IMR-90 (cell line): Measurements from ENCODE around the gene CRACR2B. TPM values are rescaled to one million over a fixed set of nuclear protein-coding genes. Genes with fewer than 3 reads are reported as not detected.

ENCODE experiments used
- ATAC-seq: fragments of 200-7000 bp; cut with Tn5 transposase; 2 replicates; pipeline ENCODE4 v1.9.1; 2020; ENCODE audit warnings: low read depth, mild to moderate bottlenecking, moderate library complexity
- BruUV-seq: library from RNA; stranded (reverse); fragments of 400-500 nt; replicated peaks from 2 replicates; lab custom pipeline; 2021; lab: Mats Ljungman, UMichigan
- CTCF ChIA-PET: fragments of 300-600 bp; formaldehyde crosslinking; extraction: SDS; loops from one replicate; lab custom pipeline; 2021; ENCODE audit warnings: antibody characterized with exemption; lab: Yijun Ruan, JAX
- POLR2A ChIA-PET: fragments of 300-600 bp; sonication (Branson Sonifier 250); formaldehyde crosslinking; loops from one replicate; lab custom pipeline; 2022; ENCODE audit warnings: antibody characterized with exemption; ENCODE audit not compliant: unreplicated experiment; lab: Charles Lee
- DNase-seq: peaks from one replicate; pipeline ENCODE4 v3.0.0; 2013
- H2AFZ ChIP-seq: replicated peaks from 2 replicates; pipeline ENCODE3; 2013; ENCODE audit warnings: low read length, mild to moderate bottlenecking; ENCODE audit not compliant: poor library complexity
- H2AK5ac ChIP-seq: 2 replicates; pipeline ENCODE4 v1.6.1; 2013; ENCODE audit warnings: low read depth, low read length, inconsistent platforms
- H2AK9ac ChIP-seq: replicated peaks from 2 replicates; pipeline ENCODE3; 2013; ENCODE audit warnings: mild to moderate bottlenecking, low read depth, low read length, moderate library complexity; ENCODE audit not compliant: poor library complexity
- H2BK120ac ChIP-seq: 2 replicates; pipeline ENCODE4 v1.6.1; 2013; ENCODE audit warnings: low read depth, low read length, inconsistent platforms
- H2BK15ac ChIP-seq: 3 replicates; pipeline ENCODE4 v1.6.1; 2013; ENCODE audit warnings: low read depth, low read length, inconsistent platforms
- H2BK20ac ChIP-seq: 2 replicates; pipeline ENCODE4 v1.6.1; 2013; ENCODE audit warnings: low read depth, mild to moderate bottlenecking, inconsistent platforms, low read length, moderate library complexity
- H2BK5ac ChIP-seq: 2 replicates; pipeline ENCODE4 v1.6.1; 2013; ENCODE audit warnings: mild to moderate bottlenecking, low read depth, low read length, inconsistent platforms; ENCODE audit not compliant: poor library complexity, severe bottlenecking
- H3K14ac ChIP-seq: replicated peaks from 2 replicates; pipeline ENCODE4 v1.6.1; 2013; ENCODE audit warnings: low read depth, low read length, inconsistent platforms
- H3K18ac ChIP-seq: 2 replicates; pipeline ENCODE4 v1.6.1; 2013; ENCODE audit warnings: low read depth, low read length, control low read depth
- H3K23ac ChIP-seq: 2 replicates; pipeline ENCODE4 v1.6.1; 2013; ENCODE audit warnings: low read depth, low read length, inconsistent platforms
- H3K27ac ChIP-seq: 2 replicates; pipeline ENCODE4 v1.5.1; 2013; ENCODE audit warnings: mild to moderate bottlenecking, control low read depth, low read length; ENCODE audit not compliant: insufficient read depth
- H3K27me3 ChIP-seq: 2 replicates; pipeline ENCODE4 v1.6.1; 2013; ENCODE audit warnings: low read length; ENCODE audit not compliant: control insufficient read depth, insufficient read depth
- H3K36me3 ChIP-seq: 2 replicates; pipeline ENCODE4 v1.6.1; 2013; ENCODE audit warnings: low read length, mixed read lengths; ENCODE audit not compliant: control insufficient read depth, insufficient read depth
- H3K4ac ChIP-seq: 2 replicates; pipeline ENCODE4 v1.6.1; 2013; ENCODE audit warnings: low read depth, low read length, inconsistent platforms
- H3K4me1 ChIP-seq: 2 replicates; pipeline ENCODE4 v1.6.1; 2013; ENCODE audit warnings: low read length, mixed read lengths; ENCODE audit not compliant: control insufficient read depth, insufficient read depth
- H3K4me2 ChIP-seq: 2 replicates; pipeline ENCODE4 v1.6.1; 2013; ENCODE audit warnings: low read depth, mild to moderate bottlenecking, control low read depth, low read length, moderate library complexity
- H3K4me3 ChIP-seq: 2 replicates; pipeline ENCODE4 v1.5.1; 2013; ENCODE audit warnings: low read depth, mild to moderate bottlenecking, control low read depth, low read length, moderate library complexity; ENCODE audit not compliant: insufficient read depth
- H3K56ac ChIP-seq: 2 replicates; pipeline ENCODE4 v1.6.1; 2013; ENCODE audit warnings: low read length, inconsistent platforms; ENCODE audit not compliant: insufficient read depth; ENCODE audit errors: extremely low read depth
- H3K79me1 ChIP-seq, 2 experiments: 2 replicates each; pipeline ENCODE4 v1.6.1; 2013; ENCODE audit warnings: low read length in 2 of 2, inconsistent platforms in 1 of 2, low read depth in 1 of 2
- H3K9ac ChIP-seq: 2 replicates; pipeline ENCODE4 v1.6.1; 2013; ENCODE audit warnings: low read depth, low read length, control low read depth
- H3K9me1 ChIP-seq: 2 replicates; pipeline ENCODE4 v1.6.1; 2013; ENCODE audit warnings: low read length, inconsistent platforms; ENCODE audit not compliant: insufficient read depth
- H3K9me3 ChIP-seq: 2 replicates; pipeline ENCODE4 v1.6.1; 2013; ENCODE audit warnings: low read length; ENCODE audit not compliant: control insufficient read depth, insufficient read depth
- H4K20me1 ChIP-seq: 2 replicates; pipeline ENCODE4 v1.6.1; 2013; ENCODE audit warnings: low read length, inconsistent platforms; ENCODE audit not compliant: insufficient read depth
- H4K5ac ChIP-seq: 2 replicates; pipeline ENCODE4 v1.6.1; 2013; ENCODE audit warnings: mild to moderate bottlenecking, low read depth, low read length, control low read depth
- H4K8ac ChIP-seq, 2 experiments: 2 replicates each; pipeline ENCODE4 v1.6.1; 2013; ENCODE audit warnings: low read depth in 2 of 2, low read length in 2 of 2, control low read depth in 1 of 2, inconsistent platforms in 1 of 2
- H4K91ac ChIP-seq: 2 replicates; pipeline ENCODE4 v1.6.1; 2013; ENCODE audit warnings: low read depth, low read length, inconsistent platforms; ENCODE audit not compliant: insufficient read depth
- BHLHE40 ChIP-seq: fragments of 150-350 bp; IDR thresholded peaks from 2 replicates; pipeline ENCODE4 v1.6.1; 2016; ENCODE audit warnings: mild to moderate bottlenecking, low read depth, low read length
- CEBPB ChIP-seq: IDR thresholded peaks from 2 replicates; pipeline ENCODE4 v1.6.1; 2012; ENCODE audit warnings: low read depth, low read length, improper control_type of control experiment
- CTCF ChIP-seq: conservative IDR thresholded peaks from 2 replicates; pipeline ENCODE4 v1.5.1; 2012; ENCODE audit warnings: mild to moderate bottlenecking, low read depth, low read length, improper control_type of control experiment
- ELK1 ChIP-seq: fragments of 150-350 bp; IDR thresholded peaks from 2 replicates; pipeline ENCODE4 v1.6.1; 2016; ENCODE audit warnings: low read depth, mild to moderate bottlenecking, low read length, moderate library complexity, borderline replicate concordance
- FOS ChIP-seq: fragments of 150-350 bp; IDR thresholded peaks from 2 replicates; pipeline ENCODE4 v1.6.1; 2016; ENCODE audit warnings: low read depth, low read length
- MAFK ChIP-seq: IDR thresholded peaks from 2 replicates; pipeline ENCODE4 v1.6.1; 2012; ENCODE audit warnings: low read depth, low read length, improper control_type of control experiment
- MAZ ChIP-seq: IDR thresholded peaks from 2 replicates; pipeline ENCODE4 v1.6.1; 2012; ENCODE audit warnings: low read depth, mild to moderate bottlenecking, low read length, improper control_type of control experiment, moderate library complexity, borderline replicate concordance
- MXI1 ChIP-seq: IDR thresholded peaks from 2 replicates; pipeline ENCODE4 v1.6.1; 2012; ENCODE audit warnings: low read depth, mild to moderate bottlenecking, low read length, moderate library complexity, borderline replicate concordance
- NFE2L2 ChIP-seq: fragments of 150-350 bp; IDR thresholded peaks from 2 replicates; pipeline ENCODE4 v1.6.1; 2016; ENCODE audit warnings: low read depth, mild to moderate bottlenecking, low read length
- POLR2A ChIP-seq: IDR thresholded peaks from 2 replicates; pipeline ENCODE4 v1.6.1; 2012; ENCODE audit warnings: mild to moderate bottlenecking, low read depth, low read length
- RAD21 ChIP-seq: IDR thresholded peaks from 2 replicates; pipeline ENCODE4 v1.6.1; 2012; ENCODE audit warnings: low read length, improper control_type of control experiment
- RCOR1 ChIP-seq: IDR thresholded peaks from 2 replicates; pipeline ENCODE4 v1.6.1; 2012; ENCODE audit warnings: mild to moderate bottlenecking, low read length, improper control_type of control experiment; ENCODE audit not compliant: insufficient replicate concordance
- RFX5 ChIP-seq: IDR thresholded peaks from 2 replicates; pipeline ENCODE4 v1.8.0; 2012; ENCODE audit warnings: low read depth, mild to moderate bottlenecking, low read length, moderate library complexity
- SMC3 ChIP-seq: fragments of 150-350 bp; IDR thresholded peaks from 2 replicates; pipeline ENCODE4 v1.6.1; 2016; ENCODE audit warnings: low read depth, mild to moderate bottlenecking, antibody characterized with exemption, low read length, moderate library complexity
- WGBS, 2 experiments: methylation state at CpG; one replicate each; pipeline versions ENCODE4 v1.1.5 to v1.1.7; 2013; ENCODE audit warnings: missing lambda C conversion rate in 2 of 2; ENCODE audit not compliant: insufficient read length in 1 of 2; ENCODE audit errors: extremely low coverage in 2 of 2; 5-methylcytosine and 5-hydroxymethylcytosine counted together
- dilution Hi-C: fragments of 300-500 bp; cut with HindIII; formaldehyde crosslinking; loops from one replicate; pipeline ENCODE4 v1.14.3; 2018; ENCODE audit warnings: low sequenced_read_pairs; ENCODE audit not compliant: unreplicated experiment
- in situ Hi-C: fragments of 300-500 bp; cut with MboI; formaldehyde crosslinking; loops from 3 replicates; pipeline ENCODE4 v1.14.3; 2019; ENCODE audit warnings: low sequenced_read_pairs, inconsistent platforms, mixed read lengths
- intact Hi-C: fragments of 100-400 bp; cut with micrococcal nuclease; formaldehyde crosslinking; loops from 2 replicates; pipeline ENCODE4 v1.10.0; 2022
- polyA plus RNA-seq, 3 experiments: library from polyadenylated mRNA; depleted of rRNA; stranded (reverse); fragments of >200 nt; gene quantifications; 2 replicates each; pipeline ENCODE4 v1.2.3, GENCODE V29; 2012; ENCODE audit warnings: low replicate concordance in 1 of 3
- total RNA-seq: library from RNA; depleted of rRNA; stranded (reverse); fragments of >200 nt; gene quantifications from 2 replicates; pipeline ENCODE4 v1.2.3, GENCODE V29; 2012
- TF ChIP-seq, protein P1 (sequence below): fragments of 150-350 bp; IDR thresholded peaks from 2 replicates; pipeline ENCODE4 v1.6.1; 2017; ENCODE audit warnings: mild to moderate bottlenecking, antibody characterized with exemption, low read length, low read depth

CRACR2B gene
- total and polyA plus RNA-seq, 2 of the 4 experiments (the other 2 are of a cell fraction): 0.54 to 2.5 TPM

GRCh38 chr11:802693-803466, 24.8 kb upstream of the CRACR2B start:
- no peak overlapping the region for H3K23ac ChIP-seq
- peaks cover 2 to 33% of the 10 kb centered on the region in 2 experiments; a peak in 3 of 4 replicates for H3K79me1 ChIP-seq
- WGBS, 2 experiments: 94% methylated on average over 23 of the region's 28 CpGs; no CpG with 5 or more reads in 1 of the 2 experiments
- dilution Hi-C loops (no loop called here), intact Hi-C loops (no loop called here), in situ Hi-C loops (no loop called here)
- BruUV-seq: no TSS peak
- CTCF ChIA-PET: no interaction called here
- TF ChIP-seq MXI1 (no peak), NFE2L2 (no peak), CTCF (no peak), RFX5 (no peak), SMC3 (no peak), MAZ (no peak), BHLHE40 (no peak), RAD21 (no peak), RCOR1 (no peak), POLR2A (no peak), MAFK (no peak), ELK1 (no peak), CEBPB (no peak), FOS (no peak)
- TF ChIP-seq, protein P1, sequence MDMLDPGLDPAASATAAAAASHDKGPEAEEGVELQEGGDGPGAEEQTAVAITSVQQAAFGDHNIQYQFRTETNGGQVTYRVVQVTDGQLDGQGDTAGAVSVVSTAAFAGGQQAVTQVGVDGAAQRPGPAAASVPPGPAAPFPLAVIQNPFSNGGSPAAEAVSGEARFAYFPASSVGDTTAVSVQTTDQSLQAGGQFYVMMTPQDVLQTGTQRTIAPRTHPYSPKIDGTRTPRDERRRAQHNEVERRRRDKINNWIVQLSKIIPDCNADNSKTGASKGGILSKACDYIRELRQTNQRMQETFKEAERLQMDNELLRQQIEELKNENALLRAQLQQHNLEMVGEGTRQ: no peak
- H3K36me3 ChIP-seq: peaks cover 26% of the 10 kb centered on the region
- no peak overlapping the region for H2AK5ac ChIP-seq
- H2BK5ac ChIP-seq: no peak overlapping the region
- no peak overlapping the region for H4K5ac ChIP-seq
- peak overlapping the region; percentile 82 for H2AK9ac ChIP-seq
- no peak overlapping the region for H3K4me3 ChIP-seq
- H3K9ac ChIP-seq: no peak overlapping the region
- H3K4me2 ChIP-seq: peak overlapping the region; percentile 99; the same call in 1 of the 2 replicates
- no peak overlapping the region for H2BK15ac ChIP-seq
- H2AFZ ChIP-seq: peak overlapping the region; percentile 63
- no peak overlapping the region for H3K14ac ChIP-seq
- no peak overlapping the region for H2BK20ac ChIP-seq
- peaks cover under 1% of the 10 kb centered on the region; the same call in 1 of the 2 replicates for H4K20me1 ChIP-seq
- DNase-seq (no peak), ATAC-seq (no peak)
- H3K4ac ChIP-seq: no peak overlapping the region
- no peaks in the 10 kb centered on the region for H3K9me1 ChIP-seq
- H4K8ac ChIP-seq: no peak overlapping the region
- H4K91ac ChIP-seq: no peak overlapping the region
- no peaks in the 10 kb centered on the region for H3K27me3 ChIP-seq
- H3K56ac ChIP-seq: no peak overlapping the region
- no peak overlapping the region for H3K27ac ChIP-seq
- H3K18ac ChIP-seq: no peak overlapping the region
- H3K9me3 ChIP-seq: no peaks in the 10 kb centered on the region
- POLR2A ChIA-PET: interaction anchor here (0.6 kb wide), 1 partner anchor 39 kb away, joined by 3 read pairs; no protein-coding TSS in a partner anchor
- H3K4me1 ChIP-seq: peaks cover 18% of the 10 kb centered on the region
- no peak overlapping the region for H2BK120ac ChIP-seq
